ENCODE measurements around the gene EPAS1.
A peak's percentile ranks its signal among the peaks of the same experiment; 100 is the strongest.
"Not testable (repeated sequence)": the region's sequence is repeated elsewhere in the genome, so short reads cannot be mapped to it uniquely, and the experiment has no call there.

Gene EPAS1

GRCh38 chr2:46383113-46383395 is 85.8 kb downstream of the EPAS1 start:
- DNase-seq (ENCODE audit: low spot score), result no peak

GRCh38 chr2:46383784-46384456 is 86.7 kb downstream of the EPAS1 start:
- no peak for DNase-seq (ENCODE audit: low spot score)

GRCh38 chr2:46384457-46384815 is 87.2 kb downstream of the EPAS1 start:
- no peak for DNase-seq (ENCODE audit: low spot score)

GRCh38 chr2:46385786-46386577 is 88.8 kb downstream of the EPAS1 start:
- no peak for DNase-seq (ENCODE audit: low spot score)

- DNase-seq (ENCODE audit: low spot score), result no peak
Measured at GRCh38 chr2:46386763-46387162, 89.6 kb downstream of the EPAS1 start.

- DNase-seq (ENCODE audit: low spot score), result no peak
Measured at GRCh38 chr2:46387292-46387691, 90.1 kb downstream of the EPAS1 start.

- DNase-seq (ENCODE audit: low spot score), result peak; percentile 97
Measured at GRCh38 chr2:46387886-46388515, 90.8 kb downstream of the EPAS1 start.

GRCh38 chr2:46388881-46389280 is 91.7 kb downstream of the EPAS1 start:
- no peak for DNase-seq (ENCODE audit: low spot score)

- no peak for DNase-seq (ENCODE audit: low spot score)
Measured at GRCh38 chr2:46389417-46389916, 92.3 kb downstream of the EPAS1 start.

- DNase-seq (ENCODE audit: low spot score), result no peak
Measured at GRCh38 chr2:46390036-46390435, 92.8 kb downstream of the EPAS1 start.

GRCh38 chr2:46390901-46391395 is 93.7 kb downstream of the EPAS1 start:
- DNase-seq (ENCODE audit: low spot score), result no peak

GRCh38 chr2:46392561-46393346 is 95.5 kb downstream of the EPAS1 start:
- DNase-seq (ENCODE audit: low spot score), result no peak

- no peak for DNase-seq (ENCODE audit: low spot score)
Measured at GRCh38 chr2:46393347-46393820, 96.2 kb downstream of the EPAS1 start.

- DNase-seq (ENCODE audit: low spot score), result no peak
Measured at GRCh38 chr2:46393865-46394264, 96.7 kb downstream of the EPAS1 start.

GRCh38 chr2:46394649-46395510 is 97.7 kb downstream of the EPAS1 start:
- DNase-seq (ENCODE audit: low spot score), result no peak

- not testable (repeated sequence) for DNase-seq (ENCODE audit: low spot score)
Measured at GRCh38 chr2:46395730-46396129, 98.5 kb downstream of the EPAS1 start.

- DNase-seq (ENCODE audit: low spot score), result no peak
Measured at GRCh38 chr2:46400016-46400415, 102.8 kb downstream of the EPAS1 start.

- DNase-seq (ENCODE audit: low spot score), result no peak
Measured at GRCh38 chr2:46402874-46403273, 105.7 kb downstream of the EPAS1 start.

- no peak for DNase-seq (ENCODE audit: low spot score)
Measured at GRCh38 chr2:46404181-46404759, 107.1 kb downstream of the EPAS1 start.

GRCh38 chr2:46407852-46408455 is 110.7 kb downstream of the EPAS1 start:
- no peak for DNase-seq (ENCODE audit: low spot score)
